Stimulated activated naive CD8-positive, alpha-beta T cell treated with anti-CD3 and anti-CD28 coated beads, Interleukin-15, amount 100 ng/mL, for 72 hours (primary cell): ENCODE measurements around the gene IGFLR1.

Experiments used
- ATAC-seq: fragments of 150-1000 bp; cut with Tn5 transposase; 2 replicates; pipeline ENCODE4 v1.10.0; 2021; ENCODE audit warnings: mild to moderate bottlenecking, moderate library complexity
- DNase-seq, 2 donors: peaks; one replicate each; pipeline ENCODE4 v3.0.0; 2021 to 2022
- H3K27ac Mint-ChIP-seq, 2 donors: one replicate each; pipeline ENCODE4 v1.8.0; 2022; ENCODE audit warnings: mild to moderate bottlenecking in 2 of 2, mixed read lengths in 2 of 2, moderate library complexity in 2 of 2
- H3K27me3 Mint-ChIP-seq: one replicate; pipeline ENCODE4 v1.8.0; 2022; ENCODE audit warnings: mixed read lengths
- H3K4me1 Mint-ChIP-seq: one replicate; pipeline ENCODE4 v1.8.0; 2022; ENCODE audit warnings: mild to moderate bottlenecking, mixed read lengths
- H3K4me3 Mint-ChIP-seq, 2 donors: one replicate each; pipeline ENCODE4 v1.8.0; 2022; ENCODE audit warnings: mild to moderate bottlenecking in 2 of 2, mixed read lengths in 2 of 2, moderate library complexity in 1 of 2
- H3K9me3 Mint-ChIP-seq, 2 donors: one replicate each; pipeline ENCODE4 v1.8.0; 2022; ENCODE audit warnings: mixed read lengths in 2 of 2

The IGFLR1 gene

GRCh38 chr19:35742121-35742724 lies at the start of gene IGFLR1:
Gene IGFLR1 (minus strand): TSS chr19:35742452. CDS start chr19:35741180, 1,272 bp downstream.
- peaks cover 63% of the 10 kb centered on the region for H3K4me1 Mint-ChIP-seq
- H3K27me3 Mint-ChIP-seq, result no peaks in the 10 kb centered on the region

GRCh38 chr19:35791814-35792279 lies 49.6 kb upstream of the IGFLR1 start:
- peaks cover 20% of the 10 kb centered on the region for H3K27me3 Mint-ChIP-seq
- ATAC-seq (no peak), DNase-seq (no peak)
- peaks cover 4% of the 10 kb centered on the region for H3K4me1 Mint-ChIP-seq
- no peaks in the 10 kb centered on the region for H3K9me3 Mint-ChIP-seq
- no peak overlapping the region for H3K27ac Mint-ChIP-seq
- no peak overlapping the region for H3K4me3 Mint-ChIP-seq

More at GRCh38 chr19:35742121-35742724, at the start of gene IGFLR1:
- Mint-ChIP-seq H3K9me3 (no peaks in the 10 kb centered on the region), H3K4me3 (peak within 1 kb of the TSS; percentile 97 to 100), H3K27ac (peak within 1 kb of the TSS; percentile 99)
- DNase-seq (peak; percentile 82 to 85), ATAC-seq (peak; percentile 1)

- DNase-seq, result no peak
- H3K4me3 Mint-ChIP-seq, result no peak overlapping the region
- peaks cover 14% of the 10 kb centered on the region for H3K27me3 Mint-ChIP-seq
- peak overlapping the region in 1 of 2 donors; percentile 34 for H3K27ac Mint-ChIP-seq
- H3K4me1 Mint-ChIP-seq, result no peaks in the 10 kb centered on the region
- H3K9me3 Mint-ChIP-seq, result no peaks in the 10 kb centered on the region
- ATAC-seq, result peak; percentile 54
Measured at GRCh38 chr19:35790981-35791813, 48.9 kb upstream of the IGFLR1 start.

- H3K9me3 Mint-ChIP-seq, result no peaks in the 10 kb centered on the region
- peak overlapping the region in 1 of 2 donors; percentile 27 for H3K27ac Mint-ChIP-seq
- peaks cover 8% of the 10 kb centered on the region for H3K27me3 Mint-ChIP-seq
- H3K4me1 Mint-ChIP-seq, result no peaks in the 10 kb centered on the region
- no peak overlapping the region for H3K4me3 Mint-ChIP-seq
- ATAC-seq (peak; percentile 5), DNase-seq (no peak)
Measured at GRCh38 chr19:35789978-35790944, 48.0 kb upstream of the IGFLR1 start.

GRCh38 chr19:35789195-35789977 lies 47.1 kb upstream of the IGFLR1 start:
- no peaks in the 10 kb centered on the region for H3K4me1 Mint-ChIP-seq
- peaks cover 8% of the 10 kb centered on the region for H3K27me3 Mint-ChIP-seq
- peak overlapping the region in 1 of 2 donors; percentile 85 for H3K27ac Mint-ChIP-seq
- no peak for ATAC-seq
- no peaks in the 10 kb centered on the region for H3K9me3 Mint-ChIP-seq
- no peak overlapping the region for H3K4me3 Mint-ChIP-seq
- no peak for DNase-seq

- Mint-ChIP-seq H3K4me3 (no peak overlapping the region), H3K27ac (no peak overlapping the region), H3K9me3 (no peaks in the 10 kb centered on the region), H3K4me1 (no peaks in the 10 kb centered on the region), H3K27me3 (no peaks in the 10 kb centered on the region)
- no peak for DNase-seq
- ATAC-seq, result no peak
Measured at GRCh38 chr19:35788205-35788960, 46.1 kb upstream of the IGFLR1 start.

- H3K27me3 Mint-ChIP-seq, result no peaks in the 10 kb centered on the region
- ATAC-seq, result no peak
- H3K9me3 Mint-ChIP-seq, result no peaks in the 10 kb centered on the region
- no peak for DNase-seq
- no peak overlapping the region for H3K4me3 Mint-ChIP-seq
- H3K27ac Mint-ChIP-seq, result no peak overlapping the region
- H3K4me1 Mint-ChIP-seq, result no peaks in the 10 kb centered on the region
Measured at GRCh38 chr19:35787227-35787799, 45.1 kb upstream of the IGFLR1 start.

GRCh38 chr19:35786299-35787160 lies 44.3 kb upstream of the IGFLR1 start:
- H3K4me1 Mint-ChIP-seq, result no peaks in the 10 kb centered on the region
- no peak overlapping the region for H3K27ac Mint-ChIP-seq
- H3K4me3 Mint-ChIP-seq, result no peak overlapping the region
- DNase-seq (no peak), ATAC-seq (peak; percentile 29)
- H3K27me3 Mint-ChIP-seq, result no peaks in the 10 kb centered on the region
- H3K9me3 Mint-ChIP-seq, result no peaks in the 10 kb centered on the region

- Mint-ChIP-seq H3K27me3 (no peaks in the 10 kb centered on the region), H3K4me1 (no peaks in the 10 kb centered on the region)
Measured at GRCh38 chr19:35785339-35785627, 43.0 kb upstream of the IGFLR1 start.

GRCh38 chr19:35784503-35785338 lies 42.5 kb upstream of the IGFLR1 start:
- H3K27me3 Mint-ChIP-seq, result no peaks in the 10 kb centered on the region
- no peaks in the 10 kb centered on the region for H3K9me3 Mint-ChIP-seq
- DNase-seq (no peak), ATAC-seq (no peak)
- no peak overlapping the region for H3K4me3 Mint-ChIP-seq
- no peak overlapping the region for H3K27ac Mint-ChIP-seq
- H3K4me1 Mint-ChIP-seq, result no peaks in the 10 kb centered on the region

More at GRCh38 chr19:35785339-35785627, 43.0 kb upstream of the IGFLR1 start:
- no peak overlapping the region for H3K27ac Mint-ChIP-seq
- no peaks in the 10 kb centered on the region for H3K9me3 Mint-ChIP-seq
- no peak for ATAC-seq
- DNase-seq, result no peak
- H3K4me3 Mint-ChIP-seq, result no peak overlapping the region

- H3K27me3 Mint-ChIP-seq, result no peaks in the 10 kb centered on the region
- no peak overlapping the region for H3K27ac Mint-ChIP-seq
- H3K9me3 Mint-ChIP-seq, result no peaks in the 10 kb centered on the region
- ATAC-seq, result peak; percentile 2
- no peaks in the 10 kb centered on the region for H3K4me1 Mint-ChIP-seq
- DNase-seq, result no peak
- H3K4me3 Mint-ChIP-seq, result no peak overlapping the region
Measured at GRCh38 chr19:35783469-35784434, 41.5 kb upstream of the IGFLR1 start.

GRCh38 chr19:35782589-35782988 lies 40.3 kb upstream of the IGFLR1 start:
- Mint-ChIP-seq H3K9me3 (no peaks in the 10 kb centered on the region), H3K4me3 (no peak overlapping the region), H3K4me1 (no peaks in the 10 kb centered on the region), H3K27ac (peak overlapping the region in 1 of 2 donors; percentile 43), H3K27me3 (no peaks in the 10 kb centered on the region)
- ATAC-seq (no peak), DNase-seq (no peak)
